ENCODE results near the gene DLEC1.
A peak's percentile ranks its signal among the peaks of the same experiment; 100 is the strongest.

DLEC1 gene, protein sequence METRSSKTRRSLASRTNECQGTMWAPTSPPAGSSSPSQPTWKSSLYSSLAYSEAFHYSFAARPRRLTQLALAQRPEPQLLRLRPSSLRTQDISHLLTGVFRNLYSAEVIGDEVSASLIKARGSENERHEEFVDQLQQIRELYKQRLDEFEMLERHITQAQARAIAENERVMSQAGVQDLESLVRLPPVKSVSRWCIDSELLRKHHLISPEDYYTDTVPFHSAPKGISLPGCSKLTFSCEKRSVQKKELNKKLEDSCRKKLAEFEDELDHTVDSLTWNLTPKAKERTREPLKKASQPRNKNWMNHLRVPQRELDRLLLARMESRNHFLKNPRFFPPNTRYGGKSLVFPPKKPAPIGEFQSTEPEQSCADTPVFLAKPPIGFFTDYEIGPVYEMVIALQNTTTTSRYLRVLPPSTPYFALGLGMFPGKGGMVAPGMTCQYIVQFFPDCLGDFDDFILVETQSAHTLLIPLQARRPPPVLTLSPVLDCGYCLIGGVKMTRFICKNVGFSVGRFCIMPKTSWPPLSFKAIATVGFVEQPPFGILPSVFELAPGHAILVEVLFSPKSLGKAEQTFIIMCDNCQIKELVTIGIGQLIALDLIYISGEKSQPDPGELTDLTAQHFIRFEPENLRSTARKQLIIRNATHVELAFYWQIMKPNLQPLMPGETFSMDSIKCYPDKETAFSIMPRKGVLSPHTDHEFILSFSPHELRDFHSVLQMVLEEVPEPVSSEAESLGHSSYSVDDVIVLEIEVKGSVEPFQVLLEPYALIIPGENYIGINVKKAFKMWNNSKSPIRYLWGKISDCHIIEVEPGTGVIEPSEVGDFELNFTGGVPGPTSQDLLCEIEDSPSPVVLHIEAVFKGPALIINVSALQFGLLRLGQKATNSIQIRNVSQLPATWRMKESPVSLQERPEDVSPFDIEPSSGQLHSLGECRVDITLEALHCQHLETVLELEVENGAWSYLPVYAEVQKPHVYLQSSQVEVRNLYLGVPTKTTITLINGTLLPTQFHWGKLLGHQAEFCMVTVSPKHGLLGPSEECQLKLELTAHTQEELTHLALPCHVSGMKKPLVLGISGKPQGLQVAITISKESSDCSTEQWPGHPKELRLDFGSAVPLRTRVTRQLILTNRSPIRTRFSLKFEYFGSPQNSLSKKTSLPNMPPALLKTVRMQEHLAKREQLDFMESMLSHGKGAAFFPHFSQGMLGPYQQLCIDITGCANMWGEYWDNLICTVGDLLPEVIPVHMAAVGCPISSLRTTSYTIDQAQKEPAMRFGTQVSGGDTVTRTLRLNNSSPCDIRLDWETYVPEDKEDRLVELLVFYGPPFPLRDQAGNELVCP (N-terminal part only)

DNA sequence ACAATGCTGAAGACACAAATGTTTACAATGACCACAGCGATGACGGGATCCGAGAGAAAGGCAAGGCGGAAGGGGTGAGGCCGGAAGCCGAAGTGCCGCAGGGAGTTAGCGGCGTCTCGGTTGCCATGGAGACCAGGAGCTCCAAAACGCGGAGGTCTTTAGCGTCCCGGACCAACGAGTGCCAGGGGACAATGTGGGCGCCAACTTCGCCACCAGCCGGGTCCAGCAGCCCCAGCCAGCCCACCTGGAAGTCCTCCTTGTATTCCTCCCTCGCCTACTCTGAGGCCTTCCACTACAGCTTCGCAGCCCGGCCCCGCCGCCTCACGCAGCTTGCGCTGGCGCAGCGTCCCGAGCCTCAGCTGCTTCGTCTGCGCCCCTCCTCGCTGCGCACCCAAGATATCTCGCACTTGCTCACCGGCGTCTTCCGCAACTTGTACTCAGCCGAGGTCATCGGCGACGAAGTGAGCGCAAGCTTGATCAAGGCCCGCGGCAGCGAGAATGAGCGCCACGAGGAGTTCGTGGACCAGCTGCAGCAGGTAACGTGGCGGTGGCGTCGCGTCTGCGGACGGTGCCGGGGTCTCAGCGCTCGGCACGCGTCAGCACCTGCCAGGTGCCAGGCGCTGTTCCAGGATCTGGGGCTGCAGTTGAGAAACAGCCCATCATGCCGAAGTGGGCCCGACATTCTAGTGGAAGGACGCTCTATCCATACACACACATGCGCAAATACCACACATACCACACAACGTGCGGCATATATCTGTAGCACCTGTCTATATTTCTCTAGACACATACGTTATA is at the start of gene DLEC1:
TSS of gene DLEC1 (plus strand) at position 108 of the 798 bp plus-strand sequence. CDS start at position 126, 18 bp downstream.
- no peak for DNase-seq (ENCODE audit: low spot score)

DNA sequence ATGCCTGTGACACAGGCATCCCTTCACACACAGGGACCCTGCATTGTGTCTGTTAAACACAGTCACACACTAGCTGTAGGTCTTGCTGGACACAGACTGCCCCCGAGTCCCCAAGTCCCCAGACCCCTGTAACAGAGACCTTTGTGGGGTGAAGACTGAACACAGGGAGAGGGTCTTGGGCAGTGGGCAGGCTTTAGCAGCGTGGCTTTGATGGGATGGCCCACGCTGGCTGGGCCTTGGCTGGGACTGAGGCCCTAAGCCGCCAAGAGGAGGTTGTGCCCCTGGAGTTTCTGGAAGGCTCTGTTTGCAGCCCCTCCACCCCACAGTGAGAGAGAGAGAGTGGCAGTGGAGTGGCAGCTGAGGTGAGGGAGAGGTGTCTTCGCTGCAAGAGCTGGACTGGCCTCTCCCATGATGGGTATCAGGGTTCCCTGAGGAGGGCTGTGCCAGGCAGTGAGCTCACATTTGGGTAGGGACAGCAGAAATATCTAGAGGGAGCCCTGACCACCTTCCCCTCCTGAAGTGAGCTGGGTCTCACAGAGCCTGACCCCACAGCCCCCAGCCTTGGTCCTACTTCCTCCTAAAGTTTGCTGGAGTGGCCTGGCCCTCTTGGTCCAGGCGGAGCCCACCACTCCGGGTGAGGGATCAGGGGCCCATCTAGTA is 49.1 kb upstream of the DLEC1 start:
- no peak for DNase-seq (ENCODE audit: low spot score)

DNA sequence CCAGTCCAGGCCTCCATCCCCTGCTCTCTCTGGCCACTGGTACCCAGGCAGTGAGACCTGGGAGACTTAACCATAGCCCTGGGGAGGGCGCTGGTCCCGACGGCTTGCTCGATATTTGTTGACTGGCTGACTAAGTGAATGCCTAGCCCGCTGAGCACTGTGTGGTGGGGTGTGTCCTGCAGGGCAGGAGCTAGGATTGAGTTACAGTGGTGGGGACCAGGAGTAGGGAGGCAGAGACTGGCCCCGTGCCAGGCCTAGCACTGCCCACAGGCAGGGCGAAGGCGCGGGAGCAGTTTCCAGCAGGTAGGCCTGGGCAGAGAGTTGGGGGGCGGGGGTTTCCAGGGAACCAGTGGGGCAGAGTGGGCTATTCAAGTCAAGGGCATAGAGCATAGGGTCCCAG is 48.5 kb upstream of the DLEC1 start, which contains the start of gene VILL:
TSS of gene VILL (plus strand) at position 260 of the 400 bp plus-strand sequence. CDS start 2,887 bp downstream, outside the sequence.
- no peak for DNase-seq (ENCODE audit: low spot score)

DNA sequence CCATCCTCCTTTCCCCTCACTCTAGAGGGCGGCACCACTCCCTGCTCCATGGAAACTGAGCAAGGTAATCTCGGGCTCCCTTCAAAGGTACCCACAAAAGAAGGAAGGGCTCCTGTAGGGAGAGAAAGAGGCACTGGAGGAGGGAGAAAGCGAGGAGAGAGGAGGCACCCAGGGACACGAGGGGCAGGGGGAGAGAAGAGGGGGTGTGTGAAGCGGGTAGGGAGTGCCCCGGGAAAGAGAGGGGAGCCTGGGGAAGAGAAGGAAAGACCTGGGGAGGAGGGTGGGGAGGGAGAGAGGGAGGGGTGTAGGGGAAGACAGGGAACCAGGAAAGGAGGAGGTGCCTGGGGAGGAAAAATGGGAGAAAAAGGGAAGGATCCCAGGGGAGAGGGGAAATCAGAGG is 47.9 kb upstream of the DLEC1 start:
- DNase-seq (ENCODE audit: low spot score): no peak

DNA sequence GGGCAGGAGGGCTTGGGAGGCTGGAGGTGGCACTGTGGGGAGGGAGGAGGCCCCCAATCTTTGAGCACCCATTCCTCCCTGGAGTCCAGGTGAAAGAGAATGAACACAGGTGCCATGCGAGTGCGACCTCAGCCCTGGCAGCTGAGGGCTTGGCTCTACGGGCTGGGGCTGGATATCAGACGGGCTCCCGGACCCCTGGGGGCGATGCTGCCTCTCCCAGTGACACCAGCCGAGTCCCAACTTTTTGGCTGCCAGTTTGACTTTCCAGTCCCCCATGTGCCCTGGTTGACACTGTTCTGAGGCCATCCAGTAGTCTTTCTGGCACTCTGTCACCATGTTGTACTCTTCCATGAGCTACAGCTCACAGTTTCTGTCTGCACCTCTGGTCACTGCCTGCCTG is 47.2 kb upstream of the DLEC1 start:
- DNase-seq (ENCODE audit: low spot score): no peak

DNA sequence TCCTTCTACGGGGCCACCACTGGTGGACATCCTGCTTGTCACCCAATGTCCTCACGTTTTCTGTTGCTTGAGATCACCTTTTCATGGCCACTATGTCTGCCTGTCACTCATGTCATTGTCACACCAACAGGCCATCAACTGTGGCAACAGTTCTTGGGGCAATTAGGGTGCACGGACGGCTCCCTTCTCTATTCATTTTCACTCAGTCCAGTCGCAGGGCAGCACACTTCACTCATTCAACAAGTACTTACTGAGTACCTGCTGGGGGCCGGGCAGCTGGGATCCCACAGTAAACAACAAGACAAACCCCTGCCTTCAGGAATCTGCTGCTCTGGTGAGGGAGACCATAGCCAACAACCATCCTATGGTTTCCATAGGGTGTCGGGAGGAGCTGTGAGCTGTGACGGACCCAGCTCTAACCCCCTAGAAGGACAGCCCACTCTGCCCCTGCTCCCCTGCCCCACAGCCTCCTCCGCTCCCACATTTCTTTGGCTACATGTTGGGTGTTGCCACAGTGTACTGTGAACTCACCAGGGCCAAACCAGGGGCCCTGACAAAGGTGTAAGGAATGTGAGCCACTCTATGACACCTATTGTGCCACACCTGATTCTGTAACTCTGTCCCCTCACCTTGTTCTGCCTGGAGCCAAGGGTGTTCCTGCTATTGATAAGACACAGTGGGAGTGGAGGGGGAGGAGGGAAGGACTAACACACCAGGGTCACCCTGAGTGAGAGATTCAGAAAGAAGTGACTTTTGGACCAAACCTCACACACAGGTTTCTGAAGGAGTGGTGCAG is 46.5 kb upstream of the DLEC1 start:
- no peak for DNase-seq (ENCODE audit: low spot score)

DNA sequence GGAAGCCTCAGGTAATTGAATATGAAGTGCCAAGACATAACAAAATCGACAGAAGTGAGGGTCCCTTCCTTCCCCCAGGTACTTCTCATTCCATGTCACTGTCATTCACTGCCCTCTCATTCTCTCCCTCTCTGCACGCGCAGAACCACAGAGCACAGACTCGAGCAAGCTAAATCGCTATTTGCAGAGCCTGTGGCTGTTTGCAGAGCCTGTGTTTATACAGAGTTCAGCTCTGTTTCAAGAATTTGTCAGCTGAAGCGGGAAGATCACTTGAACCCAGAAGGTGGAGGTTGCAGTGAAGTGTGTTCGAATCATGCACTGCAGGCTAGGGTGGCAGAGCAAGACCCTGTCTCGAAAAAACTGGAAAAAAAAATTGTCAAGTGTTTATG is 45.9 kb upstream of the DLEC1 start:
- DNase-seq (ENCODE audit: low spot score): no peak

DNA sequence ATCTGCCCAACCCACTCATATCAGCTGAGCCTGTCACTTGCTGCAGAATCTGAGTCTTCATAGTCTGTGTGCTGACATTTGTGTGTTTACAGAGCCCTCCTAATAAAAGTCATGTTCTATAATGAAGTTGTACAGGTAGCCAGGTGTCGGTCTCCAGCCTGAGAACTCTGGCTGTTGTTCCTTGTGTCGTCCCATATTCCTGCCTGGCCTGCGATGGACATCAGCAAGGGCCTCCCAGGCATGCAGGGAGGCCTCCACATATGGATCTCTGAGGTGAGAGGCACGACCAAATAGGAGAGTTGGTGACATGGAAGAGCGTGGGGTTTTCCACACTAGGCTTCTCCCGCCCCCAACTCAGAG is 45.6 kb upstream of the DLEC1 start:
- DNase-seq (ENCODE audit: low spot score): no peak

DNA sequence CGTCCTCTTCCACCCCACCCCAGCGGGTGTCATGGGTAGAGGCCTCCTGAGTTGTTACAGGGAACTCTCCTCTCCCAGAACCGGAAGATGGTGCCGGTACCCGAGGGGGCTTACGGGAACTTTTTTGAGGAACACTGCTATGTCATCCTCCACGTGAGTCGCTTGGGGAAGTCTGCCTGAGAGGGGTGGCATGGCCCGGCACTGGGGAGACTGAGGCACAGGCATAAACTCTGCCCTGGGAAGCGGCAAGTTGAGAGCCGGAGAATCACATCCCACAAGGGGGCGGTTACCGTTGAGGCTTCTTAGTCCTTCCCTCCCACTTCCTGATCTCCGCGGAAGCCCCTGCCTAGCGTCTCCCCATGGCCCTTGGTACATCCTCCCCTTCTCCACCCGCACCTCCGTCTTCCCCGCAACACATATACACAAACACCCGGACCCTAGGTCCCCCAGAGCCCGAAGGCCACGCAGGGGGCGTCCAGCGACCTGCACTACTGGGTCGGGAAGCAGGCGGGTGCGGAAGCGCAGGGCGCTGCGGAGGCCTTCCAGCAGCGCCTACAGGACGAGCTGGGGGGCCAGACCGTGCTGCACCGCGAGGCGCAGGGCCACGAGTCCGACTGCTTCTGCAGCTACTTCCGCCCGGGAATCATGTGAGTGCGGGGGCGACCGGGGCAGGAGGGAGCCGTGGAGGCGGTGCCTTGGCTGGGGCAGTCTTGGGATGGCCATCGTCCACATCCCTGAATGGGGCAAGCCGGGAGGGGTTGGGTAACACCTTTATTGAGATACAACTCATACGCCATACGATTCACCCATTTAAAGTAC is 45.0 kb upstream of the DLEC1 start:
- DNase-seq (ENCODE audit: low spot score): peak; percentile 82

DNA sequence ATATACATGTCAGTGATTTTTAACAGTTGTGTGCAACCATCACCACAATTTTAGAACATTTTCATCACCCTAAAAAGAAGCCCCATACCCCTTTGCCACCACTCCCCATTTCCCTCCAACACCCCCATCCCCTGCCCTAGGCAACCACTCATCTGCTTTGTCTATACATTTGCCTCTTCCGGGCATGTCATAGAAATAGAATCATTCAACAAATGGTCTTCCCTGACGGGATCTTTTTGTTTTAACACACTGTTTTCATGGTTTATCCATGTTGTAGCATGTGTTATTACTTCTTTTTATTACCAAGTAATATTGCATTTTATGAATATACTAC is 44.4 kb upstream of the DLEC1 start:
- no peak for DNase-seq (ENCODE audit: low spot score)

DNA sequence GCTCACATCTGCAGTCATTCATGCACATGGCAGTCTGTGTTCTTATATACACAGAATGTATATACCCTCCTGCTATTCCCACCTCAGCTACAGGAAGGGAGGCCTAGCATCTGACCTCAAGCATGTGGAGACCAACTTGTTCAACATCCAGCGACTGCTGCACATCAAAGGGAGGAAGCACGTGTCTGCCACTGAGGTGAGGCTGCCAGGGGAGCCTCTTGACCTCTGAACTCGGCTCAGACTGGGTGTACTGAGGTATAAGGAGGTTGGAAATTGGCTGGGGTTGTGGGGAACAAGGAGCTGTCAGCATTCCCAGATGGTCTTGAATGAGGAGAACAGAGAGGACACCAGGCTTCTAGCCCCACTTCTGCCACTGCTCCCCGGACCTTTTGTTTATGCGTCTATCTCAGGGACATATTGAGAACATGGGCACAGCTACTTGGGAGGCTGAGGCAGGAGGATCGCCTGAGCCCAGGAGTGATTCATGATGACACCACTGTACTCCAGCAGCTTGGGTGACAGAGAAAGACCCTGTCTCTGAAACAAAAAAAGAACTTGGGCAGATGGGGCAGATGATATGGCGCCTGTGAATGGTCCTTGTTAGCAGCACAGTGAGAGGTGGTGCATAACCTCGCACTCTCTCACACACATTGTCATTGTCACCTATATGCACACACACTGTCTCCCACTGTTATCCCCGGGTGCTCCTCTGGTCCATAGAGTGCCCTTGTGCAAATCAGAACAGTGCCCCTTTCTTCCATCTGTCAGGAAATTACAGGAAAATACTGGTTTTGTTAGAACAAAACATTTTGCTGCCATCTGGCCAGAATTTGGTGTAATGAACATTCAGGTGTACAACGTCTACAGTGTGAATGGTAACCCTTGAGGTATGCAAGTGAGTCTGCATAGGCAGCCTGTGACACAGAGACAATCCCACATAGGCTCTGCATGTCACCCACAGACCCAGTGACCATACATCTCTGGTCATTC is 43.1 kb upstream of the DLEC1 start:
- DNase-seq (ENCODE audit: low spot score): no peak

DNA sequence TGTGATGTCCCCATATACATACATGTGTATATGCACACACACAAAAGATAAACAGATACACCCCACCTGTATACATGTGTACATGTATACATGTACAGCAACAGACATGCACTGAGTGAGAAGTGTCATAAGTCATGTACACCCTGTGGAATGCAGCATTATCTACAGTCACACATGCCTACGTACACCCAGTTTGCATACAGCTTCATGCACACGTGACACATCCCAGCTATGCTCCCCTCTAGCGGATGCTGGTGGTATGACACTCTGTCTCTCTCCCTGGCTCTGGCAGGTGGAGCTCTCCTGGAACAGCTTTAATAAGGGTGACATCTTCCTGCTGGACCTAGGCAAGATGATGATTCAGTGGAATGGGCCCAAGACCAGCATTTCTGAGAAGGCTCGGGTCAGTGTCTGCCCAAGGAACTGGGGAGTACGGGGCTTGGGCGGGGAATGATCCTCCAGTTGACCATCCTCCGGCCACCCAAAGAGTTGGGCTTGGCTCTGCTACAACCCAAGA is 42.2 kb upstream of the DLEC1 start:
- peak; percentile 84 for DNase-seq (ENCODE audit: low spot score)

DNA sequence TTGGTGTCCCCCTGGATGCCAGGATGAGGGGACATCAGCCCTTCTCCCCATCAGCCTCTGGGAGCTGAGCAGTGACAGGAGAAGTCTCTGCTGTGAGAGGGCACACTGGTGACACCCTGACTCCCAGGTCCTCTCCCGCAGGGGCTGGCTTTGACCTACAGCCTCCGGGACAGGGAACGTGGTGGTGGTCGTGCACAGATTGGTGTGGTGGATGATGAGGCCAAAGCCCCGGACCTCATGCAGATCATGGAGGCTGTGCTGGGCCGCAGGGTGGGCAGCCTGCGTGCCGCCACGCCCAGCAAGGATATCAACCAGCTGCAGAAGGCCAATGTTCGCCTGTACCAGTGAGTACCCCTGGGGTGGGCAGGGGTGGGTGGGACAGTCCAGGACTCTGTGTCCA is 41.7 kb upstream of the DLEC1 start:
- DNase-seq (ENCODE audit: low spot score): no peak

DNA sequence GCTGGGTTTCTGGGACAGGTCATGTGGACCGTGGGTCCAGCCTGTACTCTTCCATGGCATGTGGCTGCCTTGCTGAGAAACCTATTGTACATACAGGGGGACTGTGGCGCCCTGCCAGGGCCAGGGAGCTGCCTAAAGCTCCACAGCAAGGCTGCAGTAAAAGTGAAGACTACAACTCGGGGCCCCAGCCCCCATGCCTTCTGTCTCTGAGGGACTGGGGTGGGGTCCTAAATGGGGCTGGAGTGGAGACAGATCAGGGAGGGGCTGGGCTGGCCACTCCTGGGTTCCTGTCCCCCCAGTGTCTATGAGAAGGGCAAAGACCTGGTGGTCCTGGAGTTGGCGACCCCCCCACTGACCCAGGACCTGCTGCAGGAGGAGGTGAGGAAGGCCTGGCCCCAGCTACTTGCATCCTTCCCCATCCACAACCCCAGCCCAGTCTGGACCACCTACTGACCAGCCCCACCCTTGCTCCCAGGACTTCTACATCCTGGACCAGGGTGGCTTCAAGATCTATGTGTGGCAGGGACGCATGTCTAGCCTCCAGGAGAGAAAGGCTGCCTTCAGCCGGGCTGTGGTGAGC is 41.1 kb upstream of the DLEC1 start:
- DNase-seq (ENCODE audit: low spot score): no peak

DNA sequence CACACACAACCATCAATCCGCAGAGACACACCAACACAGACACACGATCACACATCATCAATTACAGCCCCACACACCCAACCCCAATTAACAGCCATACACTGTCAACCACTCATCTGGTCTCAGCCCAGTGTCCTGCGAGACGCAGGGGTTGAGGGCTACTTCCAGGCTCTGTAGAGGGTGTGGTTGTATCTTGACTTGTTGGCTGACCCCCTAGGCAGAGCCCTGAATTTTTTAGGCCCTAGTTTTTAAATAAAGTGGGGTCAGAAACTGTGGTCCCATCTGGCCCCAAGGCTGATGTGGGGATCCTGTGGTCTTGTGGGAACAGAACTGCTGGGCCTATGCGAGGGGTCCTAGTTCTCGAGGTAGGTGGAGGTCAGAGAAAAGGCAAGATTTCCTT is 39.2 kb upstream of the DLEC1 start:
- no peak for DNase-seq (ENCODE audit: low spot score)

DNA sequence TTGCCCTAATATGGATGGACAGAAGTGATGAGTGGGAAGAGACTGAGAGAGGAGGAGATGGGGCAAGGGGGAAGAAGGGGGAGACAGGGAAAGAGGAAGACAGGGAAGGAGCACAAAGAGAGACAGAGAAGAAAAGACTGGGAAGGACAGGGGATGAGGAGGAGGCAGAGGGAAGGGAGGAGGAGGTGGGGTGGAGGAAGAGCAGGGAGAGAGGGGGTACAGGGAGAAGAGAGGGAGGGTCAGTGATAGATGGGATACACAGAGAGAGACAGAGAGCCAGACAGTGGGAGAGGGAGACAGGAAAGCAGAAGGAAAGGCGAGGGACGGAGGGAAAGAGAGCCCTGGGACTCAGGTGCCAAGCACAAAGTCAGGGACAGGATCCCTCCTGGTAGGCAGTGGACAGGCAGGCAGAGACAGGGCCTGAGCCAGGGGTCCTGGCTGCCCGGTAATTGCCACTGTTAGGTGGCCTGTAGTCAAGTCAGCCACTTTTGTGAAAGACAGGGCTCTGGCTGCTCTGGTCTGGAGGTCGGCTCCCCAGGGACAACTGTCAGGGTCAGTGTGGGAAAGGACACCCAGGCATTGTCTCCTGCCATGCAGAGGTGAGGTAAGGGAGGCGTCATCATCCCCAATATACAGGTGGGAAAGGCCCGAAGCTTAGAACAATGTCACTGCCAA is 38.6 kb upstream of the DLEC1 start:
- no peak for DNase-seq (ENCODE audit: low spot score)

DNA sequence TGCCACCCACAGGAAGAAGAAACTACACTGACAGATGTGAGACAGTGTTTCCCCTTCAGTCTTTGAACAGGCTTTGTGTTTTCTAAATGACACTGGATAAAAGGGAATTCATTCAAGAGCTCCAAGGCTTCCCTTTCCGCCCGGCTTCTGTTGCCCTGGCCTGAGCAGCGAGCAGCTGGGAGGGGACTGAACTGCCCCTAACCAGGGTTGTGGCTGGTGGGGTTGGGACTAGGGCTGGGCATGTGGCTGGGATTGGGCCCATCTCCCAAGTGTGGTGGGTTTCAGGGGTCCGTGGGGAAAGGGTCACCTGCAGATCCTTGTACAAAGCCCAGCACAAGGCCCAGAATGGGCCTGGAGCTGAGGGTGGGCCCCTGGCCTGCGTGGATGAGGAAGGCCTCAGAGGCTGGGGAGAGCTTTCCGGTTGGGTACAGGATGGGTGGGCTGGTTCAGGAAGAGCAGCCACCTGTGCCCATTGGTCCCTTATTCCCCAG is 38.0 kb upstream of the DLEC1 start:
- no peak for DNase-seq (ENCODE audit: low spot score)

Measured in AG08396 (cell line).